Aorta (tissue), 5 donors: ENCODE measurements around the gene MPP2. TPM values are rescaled to one million over a fixed set of nuclear protein-coding genes. Genes with fewer than 3 reads are reported as not detected.
A peak's percentile ranks its signal among the peaks of the same experiment; 100 is the strongest.
"Not testable (repeated sequence)": the region's sequence is repeated elsewhere in the genome, so short reads cannot be mapped to it uniquely, and the experiment has no call there.

Experiments
- ATAC-seq: fragments of 200-7000 bp; cut with Tn5 transposase; one replicate; pipeline ENCODE4 v1.9.1; 2022; ENCODE audit warnings: moderate library complexity; ENCODE audit not compliant: low FRiP score
- DNase-seq, 2 donors: peaks; one replicate each; pipeline ENCODE4 v3.0.0-alpha.2; 2020
- H3K27ac ChIP-seq, 2 donors: one replicate each; pipeline ENCODE4 v1.5.1; 2013; ENCODE audit warnings: low read length in 2 of 2, mild to moderate bottlenecking in 2 of 2, moderate library complexity in 2 of 2, control low read depth in 1 of 2, inconsistent platforms in 1 of 2, low read depth in 1 of 2
- H3K27me3 ChIP-seq, 2 donors: one replicate each; pipeline ENCODE4 v1.6.1; 2013; ENCODE audit warnings: control low read depth in 1 of 2, low read length in 1 of 2, mild to moderate bottlenecking in 1 of 2, moderate library complexity in 1 of 2; ENCODE audit not compliant: insufficient read depth in 2 of 2, control insufficient read depth in 1 of 2
- H3K36me3 ChIP-seq, 2 donors: one replicate each; pipeline ENCODE4 v1.6.1; 2013; ENCODE audit warnings: control low read depth in 1 of 2, low read length in 1 of 2, mild to moderate bottlenecking in 1 of 2; ENCODE audit not compliant: insufficient read depth in 2 of 2, control insufficient read depth in 1 of 2
- H3K4me1 ChIP-seq, 2 donors: one replicate each; pipeline ENCODE4 v1.6.1; 2013; ENCODE audit warnings: low read length in 2 of 2, control low read depth in 1 of 2, mild to moderate bottlenecking in 1 of 2, moderate library complexity in 1 of 2; ENCODE audit not compliant: insufficient read depth in 2 of 2, control insufficient read depth in 1 of 2
- H3K4me3 ChIP-seq, 2 donors: one replicate each; pipeline ENCODE4 v1.5.1; 2013; ENCODE audit warnings: low read length in 2 of 2, control low read depth in 1 of 2, mild to moderate bottlenecking in 1 of 2
- H3K9me3 ChIP-seq: one replicate; pipeline ENCODE4 v1.6.1; 2013; ENCODE audit warnings: mild to moderate bottlenecking, low read length; ENCODE audit not compliant: control insufficient read depth
- WGBS, 2 donors: extraction: QIAGEN DNeasy Blood & Tissue Kit; methylation state at CpG; one replicate each; pipeline ENCODE4 v1.1.7; 2013; 5-methylcytosine and 5-hydroxymethylcytosine counted together
- intact Hi-C, 2 donors: fragments of 100-400 bp; cut with DNase I; formaldehyde crosslinking; loops; one replicate each; pipeline versions ENCODE4 v1.14.2 to v1.15.0; 2022
- polyA plus RNA-seq, 2 donors: library from polyadenylated mRNA; stranded (reverse); fragments of 200-250 nt; gene quantifications; one replicate each; pipeline ENCODE4 v1.2.3, GENCODE V29; 2013
- total RNA-seq, 2 donors: library from RNA; stranded (reverse); fragmentation: NEBNext Ultra II Directional; extraction: Animal tissue kit (Norgen Biotek cat#: 25700); gene quantifications; one replicate each; pipeline ENCODE4 v1.2.1, GENCODE V29; 2021
- donor health status: healthy with polysubstance abuse.
- donor health status: Bipolar disorder and iron deficiency.
- donor health status: DM: no; HTN: no; CAD: no.
- donor health status: DM: no; HTN: no; CAD: no.
- donor health status: DM: yes; HTN: yes; CAD: no.

The MPP2 gene
- total and polyA plus RNA-seq, 4 donors: 1.4 to 14.2 (median 8.5) TPM

GRCh38 chr17:43844241-43844640, 63.1 kb downstream of the MPP2 start:
- 92 to 95% methylated on average over 5 of the region's 5 CpGs for WGBS, 2 donors
- Histone ChIP-seq H3K4me3 (no peak overlapping the region), H3K27me3 (no peaks in the 10 kb centered on the region), H3K36me3 (no peaks in the 10 kb centered on the region), H3K27ac (no peak overlapping the region), H3K4me1 (no peaks in the 10 kb centered on the region), H3K9me3 (no peaks in the 10 kb centered on the region)
- ATAC-seq (no peak), DNase-seq (peak in 1 of 2 donors; percentile 38)
- intact Hi-C loops: loop anchor here in 1 of 2 donors (10.0 kb wide), 1 partner anchor 149 kb away; no protein-coding TSS in a partner anchor

- Histone ChIP-seq H3K4me3 (no peak overlapping the region), H3K4me1 (no peaks in the 10 kb centered on the region), H3K9me3 (no peaks in the 10 kb centered on the region), H3K27me3 (no peaks in the 10 kb centered on the region), H3K36me3 (no peaks in the 10 kb centered on the region), H3K27ac (no peak overlapping the region)
- DNase-seq (peak in 1 of 2 donors; percentile 23), ATAC-seq (no peak)
- intact Hi-C loops: loop anchor here in 1 of 2 donors (10.0 kb wide), 1 partner anchor 148 kb away; no protein-coding TSS in a partner anchor
- 83 to 84% methylated on average over 7 of the region's 7 CpGs for WGBS, 2 donors
Measured at GRCh38 chr17:43842975-43843325, 64.4 kb downstream of the MPP2 start.

- not testable (repeated sequence) for H3K27ac ChIP-seq, H3K9me3 ChIP-seq, H3K27me3 ChIP-seq, H3K36me3 ChIP-seq, H3K4me3 ChIP-seq, ATAC-seq, H3K4me1 ChIP-seq
- DNase-seq: peak in 1 of 2 donors; percentile 68
- WGBS, 2 donors: 86 to 90% methylated on average over 39 to 54 of the region's 54 CpGs
- intact Hi-C loops: loop anchor here in 1 of 2 donors (10.0 kb wide), 1 partner anchor 148 kb away; no protein-coding TSS in a partner anchor
Measured at GRCh38 chr17:43842091-43842974, 65.0 kb downstream of the MPP2 start.

GRCh38 chr17:43841282-43841681, 66.1 kb downstream of the MPP2 start:
- no peak overlapping the region for H3K27ac ChIP-seq
- DNase-seq: no peak
- no peaks in the 10 kb centered on the region for H3K36me3 ChIP-seq
- H3K4me1 ChIP-seq: no peaks in the 10 kb centered on the region
- H3K4me3 ChIP-seq: no peak overlapping the region
- ATAC-seq: no peak
- intact Hi-C loops: loop anchor here in 1 of 2 donors (10.0 kb wide), 1 partner anchor 146 kb away; no protein-coding TSS in a partner anchor
- no peaks in the 10 kb centered on the region for H3K9me3 ChIP-seq
- 15 to 31% methylated on average over 4 of the region's 4 CpGs for whole genome bisulfite sequencing, 2 donors
- H3K27me3 ChIP-seq: no peaks in the 10 kb centered on the region

- no peaks in the 10 kb centered on the region for H3K36me3 ChIP-seq
- peak overlapping the region in 1 of 2 donors; percentile 41 for H3K27ac ChIP-seq
- no peak overlapping the region for H3K4me3 ChIP-seq
- WGBS, 2 donors: 20 to 21% methylated on average over 4 of the region's 4 CpGs
- ATAC-seq (no peak), DNase-seq (no peak)
- intact Hi-C loops: loop anchor here in 1 of 2 donors (10.0 kb wide), 1 partner anchor 146 kb away; no protein-coding TSS in a partner anchor
- H3K27me3 ChIP-seq: no peaks in the 10 kb centered on the region
- H3K4me1 ChIP-seq: no peaks in the 10 kb centered on the region
- H3K9me3 ChIP-seq: no peaks in the 10 kb centered on the region
Measured at GRCh38 chr17:43840814-43841213, 66.5 kb downstream of the MPP2 start.

- Histone ChIP-seq H3K9me3 (no peaks in the 10 kb centered on the region), H3K36me3 (no peaks in the 10 kb centered on the region), H3K4me3 (no peak overlapping the region), H3K27me3 (no peaks in the 10 kb centered on the region), H3K4me1 (no peaks in the 10 kb centered on the region), H3K27ac (no peak overlapping the region)
- intact Hi-C loops: loop anchor here in 1 of 2 donors (10.0 kb wide), 1 partner anchor 145 kb away; no protein-coding TSS in a partner anchor
- DNase-seq (no peak), ATAC-seq (no peak)
- 55 to 56% methylated on average over 7 of the region's 7 CpGs for WGBS, 2 donors
Measured at GRCh38 chr17:43839670-43840108, 67.6 kb downstream of the MPP2 start.

- Histone ChIP-seq H3K36me3 (peaks cover 0 to 4% of the 10 kb centered on the region in 2 donors), H3K4me3 (no peak overlapping the region), H3K27ac (no peak overlapping the region), H3K4me1 (no peaks in the 10 kb centered on the region), H3K27me3 (no peaks in the 10 kb centered on the region), H3K9me3 (no peaks in the 10 kb centered on the region)
- intact Hi-C loops: loop anchor here (5.0 kb wide), 1 partner anchor 52 kb away; the partner anchor contains the start of gene CFAP97D1 (in 2 of the 2)
- WGBS, 2 donors: 57 to 63% methylated on average over 2 of the region's 2 CpGs
- DNase-seq: no peak
- ATAC-seq: no peak
Measured at GRCh38 chr17:43834106-43834505, 73.2 kb downstream of the MPP2 start.

- Histone ChIP-seq H3K4me1 (no peaks in the 10 kb centered on the region), H3K27me3 (no peaks in the 10 kb centered on the region), H3K36me3 (peaks cover 0 to 4% of the 10 kb centered on the region in 2 donors), H3K9me3 (no peaks in the 10 kb centered on the region), H3K4me3 (peak within 1 kb of the TSS; percentile 74 to 75), H3K27ac (no peak within 1 kb of the TSS)
- DNase-seq (peak; percentile 68 to 90), ATAC-seq (peak; percentile 93)
- intact Hi-C loops: loop anchor here (5.0 kb wide), 1 partner anchor 51 kb away; the partner anchor contains the start of gene CFAP97D1 (in 2 of the 2)
- 2% methylated on average over 39 to 87 of the region's 87 CpGs for WGBS, 2 donors
Measured at GRCh38 chr17:43832976-43833829, 74.1 kb downstream of the MPP2 start, which contains the start of gene MPP3. Gene MPP3 (minus strand): TSS chr17:43833146. CDS start chr17:43831906, 1,240 bp downstream.
